Mucosa of descending colon (tissue), 3 donors: ENCODE measurements around the gene RAB10. TPM values are rescaled to one million over a fixed set of nuclear protein-coding genes. Genes with fewer than 3 reads are reported as not detected.
"Not testable (repeated sequence)": the region's sequence is repeated elsewhere in the genome, so short reads cannot be mapped to it uniquely, and the experiment has no call there.

ENCODE experiments used
- ATAC-seq: fragments of 200-7000 bp; cut with Tn5 transposase; one replicate; pipeline ENCODE4 v1.9.1; 2020; ENCODE audit warnings: mild to moderate bottlenecking, moderate library complexity
- DNase-seq, 3 donors: peaks; one replicate each; pipeline ENCODE4 v3.0.0-alpha.2; 2020
- H3K36me3 ChIP-seq: fragments of 200-600 bp; one replicate; pipeline ENCODE4 v1.8.0; 2021; ENCODE audit warnings: low read depth, mild to moderate bottlenecking
- H3K4me1 ChIP-seq: fragments of 200-600 bp; one replicate; pipeline ENCODE4 v1.8.0; 2021; ENCODE audit warnings: low read depth, mild to moderate bottlenecking
- H3K4me3 ChIP-seq: fragments of 200-600 bp; one replicate; pipeline ENCODE4 v1.8.0; 2021; ENCODE audit warnings: mild to moderate bottlenecking
- H3K9me3 ChIP-seq: fragments of 200-600 bp; one replicate; pipeline ENCODE4 v1.8.0; 2021; ENCODE audit warnings: mild to moderate bottlenecking
- CTCF ChIP-seq: fragments of 200-600 bp; IDR thresholded peaks from one replicate; pipeline ENCODE4 v1.8.0; 2022; ENCODE audit warnings: antibody characterized with exemption, mild to moderate bottlenecking
- intact Hi-C, 2 donors: fragments of 100-400 bp; cut with DNase I in 1 of 2; cut with micrococcal nuclease in 1 of 2; formaldehyde crosslinking; loops; one replicate each; pipeline versions ENCODE4 v1.11.0 to v1.11.1; 2022; cut with DNase I, micrococcal nuclease
- total RNA-seq, 3 donors: library from RNA; stranded (reverse); fragmentation: NEBNext Ultra II Directional in 2 of 3; extraction: Animal tissue kit (Norgen Biotek cat#: 25700) in 2 of 3; gene quantifications; one replicate each; pipeline versions ENCODE4 v1.2.1 to v1.2.4, GENCODE V29; 2021 to 2023
- donor health status: DM: no; HTN: no; CAD: no; lungs with moderate emphysema.
- donor health status: DM: no; HTN: no; CAD: no.
- donor health status: DM: no; HTN: yes; CAD: no.

RAB10 gene
- total RNA-seq, 3 donors from 2014 or later: 129 to 166 (median 162) TPM

GRCh38 chr2:26017464-26018183 lies 16.3 kb upstream of the RAB10 start:
- DNase-seq (no peak), ATAC-seq (no peak)
- Histone ChIP-seq H3K9me3 (no peaks in the 10 kb centered on the region), H3K4me1 (peaks cover 14% of the 10 kb centered on the region), H3K4me3 (no peak overlapping the region), H3K36me3 (no peaks in the 10 kb centered on the region)
- intact Hi-C loops: no loop called here
- TF ChIP-seq CTCF: no peak

DNA sequence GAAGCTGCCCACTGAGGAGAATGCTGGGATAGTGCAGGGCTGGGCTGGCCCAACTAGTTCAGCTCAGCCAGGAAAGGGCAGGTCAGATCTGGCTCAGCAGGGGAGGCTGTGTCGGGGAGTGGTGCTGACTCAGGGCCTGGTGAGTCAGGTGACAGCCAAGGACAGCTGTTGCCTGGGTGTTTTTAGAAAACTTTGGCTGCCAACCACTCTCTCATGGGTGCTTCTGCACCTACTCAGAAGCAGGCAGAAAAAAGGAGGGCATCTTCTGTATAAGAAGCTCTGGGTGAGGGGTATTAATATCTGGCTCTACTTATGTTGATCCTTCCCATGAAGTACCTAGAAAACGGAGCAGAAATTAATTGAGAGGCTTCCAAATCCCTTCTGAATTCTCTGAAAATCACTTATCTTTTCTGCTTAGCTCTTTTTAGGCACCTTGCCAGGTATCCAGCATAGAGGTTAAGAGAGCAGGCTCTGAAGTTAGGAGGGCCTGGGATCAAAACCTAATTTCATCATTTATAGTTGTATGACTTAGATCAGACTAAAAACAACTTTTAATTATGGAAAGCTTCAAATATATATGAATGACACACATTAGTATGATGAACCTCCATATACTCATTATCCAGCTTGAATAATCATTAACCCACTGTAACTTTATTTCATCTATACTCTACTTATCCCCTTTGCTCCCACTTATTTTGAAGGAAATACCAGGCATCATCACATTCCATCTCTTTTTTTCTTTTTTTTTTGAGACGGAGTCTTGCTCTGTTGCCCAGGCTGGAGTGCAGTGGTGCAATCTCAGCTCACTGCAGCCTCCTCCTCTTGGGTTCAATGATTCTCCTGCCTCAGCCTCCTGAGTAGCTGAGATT lies 15.5 kb upstream of the RAB10 start:
- peak; percentile 100 for ATAC-seq
- Histone ChIP-seq H3K4me3 (no peak overlapping the region), H3K9me3 (no peaks in the 10 kb centered on the region), H3K4me1 (peaks cover 12% of the 10 kb centered on the region), H3K36me3 (no peaks in the 10 kb centered on the region)
- peak; percentile 83 to 87 (median 83) for DNase-seq
- TF ChIP-seq CTCF: no peak
- intact Hi-C loops: no loop called here

DNA sequence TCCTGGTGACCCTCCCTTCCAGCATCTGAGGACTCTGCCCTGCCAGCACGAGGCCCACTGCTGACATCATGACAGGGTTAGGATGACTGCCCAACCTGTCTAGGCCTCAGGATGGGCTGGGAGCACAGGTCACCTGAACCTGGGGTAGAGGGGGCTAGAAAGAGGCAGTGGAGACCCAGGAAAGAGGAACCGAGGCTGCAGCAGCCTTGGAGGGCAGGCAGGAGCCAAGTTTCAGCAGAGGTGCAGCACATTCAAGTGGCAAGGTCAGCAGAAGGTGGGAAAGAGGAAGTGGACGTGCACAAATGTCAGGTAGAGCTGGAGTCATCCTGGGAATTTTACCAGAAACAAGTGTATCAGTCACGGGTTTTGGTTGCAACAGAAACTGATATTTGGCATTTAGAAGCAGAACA lies 13.6 kb upstream of the RAB10 start:
- ATAC-seq: no peak
- TF ChIP-seq CTCF: no peak
- H3K9me3 ChIP-seq: no peaks in the 10 kb centered on the region
- H3K4me3 ChIP-seq: no peak overlapping the region
- H3K36me3 ChIP-seq: no peaks in the 10 kb centered on the region
- intact Hi-C loops: no loop called here
- peaks cover 12% of the 10 kb centered on the region for H3K4me1 ChIP-seq
- DNase-seq: no peak

DNA sequence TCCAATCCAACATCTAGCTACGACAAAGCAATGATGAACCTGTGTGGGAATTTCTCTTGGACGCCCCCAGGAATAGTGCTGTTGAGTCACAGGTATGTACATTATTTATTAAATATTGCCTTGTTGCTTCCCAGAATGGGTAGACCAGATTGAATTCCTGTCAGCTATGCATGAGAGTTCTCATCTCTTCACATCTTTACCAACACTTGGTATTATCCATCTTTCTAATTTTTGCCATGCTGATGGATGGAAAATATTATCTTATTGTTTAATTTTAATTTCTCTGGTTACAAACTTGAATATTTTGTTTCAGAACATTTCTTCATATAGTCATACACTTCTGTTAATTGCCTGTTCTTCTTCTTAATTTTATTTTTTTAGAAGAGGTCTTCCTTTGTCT lies 9.6 kb upstream of the RAB10 start:
- Histone ChIP-seq H3K36me3 (no peaks in the 10 kb centered on the region), H3K4me3 (no peak overlapping the region), H3K9me3 (no peaks in the 10 kb centered on the region), H3K4me1 (no peaks in the 10 kb centered on the region)
- TF ChIP-seq CTCF: no peak
- intact Hi-C loops: no loop called here
- DNase-seq: no peak
- ATAC-seq: no peak

DNA sequence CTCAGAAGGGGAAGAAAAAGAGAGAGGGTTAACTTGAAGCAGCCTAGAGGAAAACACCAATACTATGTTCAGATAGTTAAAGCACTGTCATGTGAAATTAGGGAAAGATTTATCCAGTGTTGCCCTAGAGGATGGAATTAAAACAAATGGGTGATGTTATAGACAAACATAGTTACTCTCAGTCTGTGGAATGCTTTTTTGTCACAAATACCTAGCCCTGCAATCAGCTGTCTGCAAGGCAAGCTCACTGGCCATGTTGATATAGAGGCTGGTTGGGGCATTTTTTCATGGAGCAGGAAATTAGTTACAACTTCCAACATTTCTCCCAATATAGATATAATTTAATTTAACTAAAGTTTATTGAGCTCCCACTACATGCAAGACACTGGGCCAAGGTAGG lies 8.4 kb upstream of the RAB10 start:
- intact Hi-C loops: no loop called here
- no peak for ATAC-seq

DNA sequence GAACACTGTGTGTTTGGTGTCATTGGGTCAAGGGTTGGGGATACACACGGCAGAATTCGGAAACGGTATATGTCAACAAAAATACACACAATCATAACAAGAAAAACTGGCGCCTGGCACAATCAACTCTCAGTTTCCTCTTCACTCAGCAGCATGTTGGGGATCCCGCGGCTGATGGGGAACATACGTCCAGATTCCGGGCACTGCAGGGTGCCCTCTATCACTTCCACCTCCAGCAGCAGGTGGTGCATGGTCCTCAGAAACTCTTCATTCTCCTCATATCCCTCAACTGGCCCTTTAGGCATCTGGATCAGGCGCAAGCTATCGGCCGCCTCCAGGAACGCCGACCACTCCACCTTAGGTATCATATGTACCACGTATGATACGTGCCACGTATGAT lies 5.8 kb upstream of the RAB10 start:
- ATAC-seq, DNase-seq, H3K36me3 ChIP-seq, H3K4me3 ChIP-seq, H3K9me3 ChIP-seq, H3K4me1 ChIP-seq, intact Hi-C loops: not testable (repeated sequence)

More for the DNA sequence above, 8.4 kb upstream of the RAB10 start:
- TF ChIP-seq CTCF: no peak
- no peak overlapping the region for H3K4me3 ChIP-seq
- H3K9me3 ChIP-seq: no peaks in the 10 kb centered on the region
- no peaks in the 10 kb centered on the region for H3K36me3 ChIP-seq
- DNase-seq: no peak
- H3K4me1 ChIP-seq: no peaks in the 10 kb centered on the region

GRCh38 chr2:26032586-26033269 lies 1.2 kb upstream of the RAB10 start:
- ATAC-seq, H3K36me3 ChIP-seq, intact Hi-C loops, H3K9me3 ChIP-seq: not testable (repeated sequence)
- DNase-seq: peak in 2 of 3 donors; percentile 43 to 60
- peaks cover 14% of the 10 kb centered on the region for H3K4me1 ChIP-seq
- H3K4me3 ChIP-seq: peak overlapping the region; percentile 96
